ENCODE data around the gene PSIP1.

DNA sequence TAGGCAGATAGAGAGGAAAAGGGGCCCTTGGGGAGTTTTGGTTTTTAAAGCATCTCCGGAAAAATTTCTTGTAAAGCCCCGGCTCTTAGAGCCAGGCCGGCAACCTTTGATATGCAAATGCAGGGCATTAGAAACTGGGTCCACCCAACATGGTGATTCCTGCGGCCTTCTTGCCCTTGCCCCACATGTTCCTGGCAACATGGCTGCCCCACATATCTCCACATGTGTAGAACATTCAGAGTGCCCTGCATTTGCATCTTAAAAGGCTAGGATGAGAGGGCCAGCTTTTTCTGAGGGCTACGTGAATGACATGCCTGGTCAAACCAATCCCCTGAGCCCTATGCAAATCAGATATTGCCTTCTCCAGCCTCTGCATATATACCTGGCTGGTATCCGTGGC is 93.1 kb downstream of the PSIP1 start:
- TF ChIP-seq ELF4 (CRISPR knock-in tag; IDR thresholded peaks at IDR 0.05; ENCODE audit: low read depth) (no peak), ATF2 (CRISPR knock-in tag; IDR thresholded peaks at IDR 0.05; ENCODE audit: borderline replicate concordance, low read depth) (no peak), ATF3 (CRISPR knock-in tag; conservative IDR thresholded peaks at IDR 0.05) (no peak), E2F5 (CRISPR knock-in tag; IDR thresholded peaks at IDR 0.05) (no peak), TCF7 (CRISPR knock-in tag; IDR thresholded peaks at IDR 0.05; ENCODE audit: low read depth) (no peak), NR2C2 (CRISPR knock-in tag; IDR thresholded peaks at IDR 0.05) (no peak), CTCF (IDR thresholded peaks at IDR 0.05) (no peak), SP1 (CRISPR knock-in tag; conservative IDR thresholded peaks at IDR 0.05) (no peak), ATF1 (CRISPR knock-in tag; IDR thresholded peaks at IDR 0.05) (no peak), RELA (CRISPR knock-in tag; IDR thresholded peaks at IDR 0.05; ENCODE audit: borderline replicate concordance) (no peak)

All from WTC11 (cell line).